ENCODE measurements around the gene UBA3.

UBA3 gene

GRCh38 chr3:69066121-69066520, 14.0 kb downstream of the UBA3 start:
- DNase-seq (ENCODE audit: low read depth in 2 of 2) = no peak

- no peak for DNase-seq (ENCODE audit: low read depth in 2 of 2)
Observed at GRCh38 chr3:69065318-69065964, 14.7 kb downstream of the UBA3 start.

- DNase-seq (ENCODE audit: low read depth in 2 of 2) = no peak
Observed at GRCh38 chr3:69063636-69064035, 16.5 kb downstream of the UBA3 start.

- no peak for DNase-seq (ENCODE audit: low read depth in 2 of 2)
Observed at GRCh38 chr3:69059688-69060087, 20.5 kb downstream of the UBA3 start.

- no peak for DNase-seq (ENCODE audit: low read depth in 2 of 2)
Observed at GRCh38 chr3:69058947-69059224, 21.3 kb downstream of the UBA3 start.

- DNase-seq (ENCODE audit: low read depth in 2 of 2) = no peak
Observed at GRCh38 chr3:69058180-69058946, 21.8 kb downstream of the UBA3 start.

- no peak for DNase-seq (ENCODE audit: low read depth in 2 of 2)
Observed at GRCh38 chr3:69052472-69052898, 27.7 kb downstream of the UBA3 start.

- peak; percentile 97 for DNase-seq (ENCODE audit: low read depth in 2 of 2)
Observed at GRCh38 chr3:69051756-69052471, 28.3 kb downstream of the UBA3 start, which contains the start of gene TMF1. TSS of gene TMF1 (minus strand) at chr3:69052333. CDS start at chr3:69052086, 247 bp downstream.

GRCh38 chr3:69048990-69049389, 31.2 kb downstream of the UBA3 start:
- DNase-seq (ENCODE audit: low read depth in 2 of 2) = no peak

- DNase-seq (ENCODE audit: low read depth in 2 of 2) = no peak
Observed at GRCh38 chr3:69044608-69045007, 35.6 kb downstream of the UBA3 start.

- DNase-seq (ENCODE audit: low read depth in 2 of 2) = peak; percentile 49 to 52
Observed at GRCh38 chr3:69033470-69033869, 46.7 kb downstream of the UBA3 start.

- no peak for DNase-seq (ENCODE audit: low read depth in 2 of 2)
Observed at GRCh38 chr3:69032737-69033136, 47.4 kb downstream of the UBA3 start.

- DNase-seq (ENCODE audit: low read depth in 2 of 2) = no peak
Observed at GRCh38 chr3:69032142-69032541, 48.0 kb downstream of the UBA3 start.

GRCh38 chr3:69031635-69032034, 48.5 kb downstream of the UBA3 start:
- DNase-seq (ENCODE audit: low read depth in 2 of 2) = no peak

GRCh38 chr3:69020857-69021256, 59.3 kb downstream of the UBA3 start:
- no peak for DNase-seq (ENCODE audit: low read depth in 2 of 2)

- DNase-seq (ENCODE audit: low read depth in 2 of 2) = no peak
Observed at GRCh38 chr3:69020424-69020823, 59.7 kb downstream of the UBA3 start.

GRCh38 chr3:69016901-69017300, 63.3 kb downstream of the UBA3 start:
- DNase-seq (ENCODE audit: low read depth in 2 of 2) = no peak

GRCh38 chr3:69016102-69016501, 64.1 kb downstream of the UBA3 start:
- DNase-seq (ENCODE audit: low read depth in 2 of 2) = no peak

GRCh38 chr3:69014022-69014580, 66.1 kb downstream of the UBA3 start:
- no peak for DNase-seq (ENCODE audit: low read depth in 2 of 2)

GRCh38 chr3:69013253-69014021, 66.7 kb downstream of the UBA3 start, which contains the start of gene EOGT:
TSS of gene EOGT (minus strand) at chr3:69013684. CDS start at chr3:69009846, 3,838 bp downstream.
- DNase-seq (ENCODE audit: low read depth in 2 of 2) = peak; percentile 53 to 57

- DNase-seq (ENCODE audit: low read depth in 2 of 2) = no peak
Observed at GRCh38 chr3:69012800-69013252, 67.3 kb downstream of the UBA3 start.

Measured in fibroblast of skin of left biceps (primary cell).